GM12878 (cell line): ENCODE measurements around the gene NKG7. TPM values are rescaled to one million over a fixed set of nuclear protein-coding genes. Genes with fewer than 3 reads are reported as not detected.
A peak's percentile ranks its signal among the peaks of the same experiment; 100 is the strongest.

Experiments
- ATAC-seq: fragments of 200-7000 bp; cut with Tn5 transposase; 3 replicates; pipeline ENCODE4 v1.9.1; 2020; ENCODE audit warnings: mild to moderate bottlenecking, moderate library complexity
- BruUV-seq: library from RNA; stranded (reverse); fragments of 400-500 nt; replicated peaks from 2 replicates; lab custom pipeline; 2021; lab: Mats Ljungman, UMichigan
- CTCF ChIA-PET: fragments of 300-600 bp; sonication (Branson Sonifier 250); formaldehyde crosslinking; extraction: SDS; loops from one replicate; lab custom pipeline; 2021; ENCODE audit warnings: inconsistent platforms; lab: Yijun Ruan, JAX
- POLR2A ChIA-PET: fragments of 350-600 bp; formaldehyde crosslinking; extraction: SDS; loops from one replicate; lab custom pipeline; 2021; ENCODE audit warnings: inconsistent platforms; lab: Charles Lee
- RAD21 ChIA-PET: fragments of 300-600 bp; sonication (Branson Sonifier 250); formaldehyde crosslinking; loops from one replicate; lab custom pipeline; 2023; ENCODE audit warnings: antibody characterized with exemption; ENCODE audit not compliant: unreplicated experiment; lab: Charles Lee
- SMC1A ChIA-PET: fragments of 300-600 bp; sonication (Branson Sonifier 250); formaldehyde crosslinking; loops from one replicate; lab custom pipeline; 2023; ENCODE audit not compliant: unreplicated experiment, uncharacterized antibody; lab: Charles Lee
- DNase-seq: peaks from one replicate; pipeline ENCODE4 v3.0.0-alpha.2; 2011; ENCODE audit warnings: low read depth, low spot score
- FAIRE-seq: peaks from 3 replicates; lab custom pipeline; 2011; peaks lifted over from hg19 to GRCh38; lab: Jason Lieb, UNC
- H2AFZ ChIP-seq: 2 replicates; pipeline ENCODE4 v1.6.0; 2011; ENCODE audit warnings: low read depth, low read length, control low read depth; ENCODE audit not compliant: control insufficient read depth
- H3K27ac ChIP-seq: 2 replicates; pipeline ENCODE4 v1.5.1; 2011; ENCODE audit warnings: control low read depth; ENCODE audit not compliant: control insufficient read depth, insufficient read depth
- H3K27me3 ChIP-seq, 2 experiments: replicated peaks in 1 of 2; 2 replicates each; pipeline versions ENCODE4 v1.6.0 to v1.6.1; 2011; ENCODE audit warnings: low read length in 1 of 2; ENCODE audit not compliant: control insufficient read depth in 2 of 2, insufficient read depth in 2 of 2
- H3K36me3 ChIP-seq, 2 experiments: 2 replicates each; pipeline ENCODE4 v1.5.1; 2011; ENCODE audit warnings: low read length in 1 of 2; ENCODE audit not compliant: control insufficient read depth in 2 of 2, insufficient read depth in 2 of 2
- H3K4me1 ChIP-seq: 2 replicates; pipeline ENCODE4 v1.6.1; 2011; ENCODE audit warnings: mild to moderate bottlenecking, low read length, moderate library complexity, mixed read lengths; ENCODE audit not compliant: control insufficient read depth, insufficient read depth
- H3K4me2 ChIP-seq: 2 replicates; pipeline ENCODE4 v1.6.0; 2011; ENCODE audit warnings: control low read depth; ENCODE audit not compliant: control insufficient read depth, insufficient read depth
- H3K4me3 ChIP-seq: fragments of 200-600 bp; sonication (generic); 2 replicates; pipeline ENCODE4 v1.5.1; 2016
- H3K79me2 ChIP-seq: 2 replicates; pipeline ENCODE4 v1.6.0; 2011; ENCODE audit warnings: low read length; ENCODE audit not compliant: control insufficient read depth, insufficient read depth
- H3K9ac ChIP-seq: 2 replicates; pipeline ENCODE4 v1.8.0; 2011; ENCODE audit warnings: low read length, control low read depth, mixed read lengths; ENCODE audit not compliant: control insufficient read depth, insufficient read depth
- H3K9me3 ChIP-seq: replicated peaks from 3 replicates; pipeline ENCODE4 v1.5.1; 2011; ENCODE audit warnings: mild to moderate bottlenecking, low read length; ENCODE audit not compliant: control insufficient read depth, insufficient read depth
- H4K20me1 ChIP-seq: 2 replicates; pipeline ENCODE4 v1.6.0; 2011; ENCODE audit not compliant: control insufficient read depth, insufficient read depth
- BACH1 ChIP-seq: fragments of 450-650 bp; IDR thresholded peaks from 2 replicates; pipeline ENCODE4 v1.6.1; 2017; ENCODE audit warnings: mild to moderate bottlenecking, borderline replicate concordance
- CBFB ChIP-seq: IDR thresholded peaks from 2 replicates; pipeline ENCODE4 v1.6.1; 2016; ENCODE audit warnings: antibody characterized with exemption, low read depth
- DPF2 ChIP-seq: fragments of 450-650 bp; IDR thresholded peaks from 2 replicates; pipeline ENCODE4 v1.6.1; 2017; ENCODE audit warnings: mild to moderate bottlenecking
- FOS ChIP-seq: IDR thresholded peaks from 3 replicates; pipeline ENCODE4 v1.6.1; 2011; ENCODE audit warnings: borderline replicate concordance; ENCODE audit not compliant: insufficient read length; ENCODE audit errors: extremely low read depth
- MYC ChIP-seq: IDR thresholded peaks from 2 replicates; pipeline ENCODE4 v1.6.1; 2011; ENCODE audit warnings: mild to moderate bottlenecking, low read length, moderate library complexity, inconsistent platforms; ENCODE audit not compliant: insufficient read depth, insufficient replicate concordance, insufficient read length, severe bottlenecking
- NBN ChIP-seq: fragments of 450-650 bp; IDR thresholded peaks from 2 replicates; pipeline ENCODE4 v1.6.1; 2016
- NR2F1 ChIP-seq: fragments of 450-650 bp; conservative IDR thresholded peaks from 2 replicates; pipeline ENCODE4 v1.6.1; 2017; ENCODE audit warnings: mild to moderate bottlenecking
- PML ChIP-seq: IDR thresholded peaks from 2 replicates; pipeline ENCODE4 v1.6.1; 2012; ENCODE audit warnings: low read length, inconsistent platforms
- POU2F2 ChIP-seq: IDR thresholded peaks from 3 replicates; pipeline ENCODE4 v1.6.1; 2011; ENCODE audit warnings: low read depth, mild to moderate bottlenecking, low read length, borderline replicate concordance
- SIX5 ChIP-seq: IDR thresholded peaks from 2 replicates; pipeline ENCODE4 v1.6.1; 2011; ENCODE audit warnings: mild to moderate bottlenecking, low read depth, low read length, moderate library complexity; ENCODE audit not compliant: severe bottlenecking
- SKIL ChIP-seq: fragments of 450-650 bp; IDR thresholded peaks from 2 replicates; pipeline ENCODE4 v1.6.1; 2017; ENCODE audit warnings: mild to moderate bottlenecking, low read depth, inconsistent platforms; ENCODE audit not compliant: poor library complexity, severe bottlenecking
- SMAD1 ChIP-seq: fragments of 450-650 bp; IDR thresholded peaks from 2 replicates; pipeline ENCODE4 v1.6.1; 2018; ENCODE audit warnings: mild to moderate bottlenecking, low read depth; ENCODE audit not compliant: partially characterized antibody
- SMARCA5 ChIP-seq: fragments of 450-650 bp; IDR thresholded peaks from 2 replicates; pipeline ENCODE4 v1.6.1; 2017; ENCODE audit warnings: mild to moderate bottlenecking
- SMC3 ChIP-seq: IDR thresholded peaks from 2 replicates; pipeline ENCODE4 v1.6.1; 2011; ENCODE audit warnings: low read length, improper control_type of control experiment, borderline replicate concordance
- SUZ12 ChIP-seq: fragments of 200-600 bp; sonication (generic); IDR thresholded peaks from one replicate; pipeline ENCODE4 v1.6.1; 2018; ENCODE audit warnings: antibody characterized with exemption, mild to moderate bottlenecking; ENCODE audit not compliant: unreplicated experiment
- TAF1 ChIP-seq: IDR thresholded peaks from 2 replicates; pipeline ENCODE4 v1.6.1; 2011; ENCODE audit warnings: mild to moderate bottlenecking, low read depth, low read length, borderline replicate concordance
- TCF12 ChIP-seq: IDR thresholded peaks from 2 replicates; pipeline ENCODE4 v1.6.1; 2011; ENCODE audit warnings: low read depth, mild to moderate bottlenecking, low read length
- USF1 ChIP-seq: IDR thresholded peaks from 2 replicates; pipeline ENCODE4 v1.6.1; 2011; ENCODE audit warnings: borderline replicate concordance, low read depth, mild to moderate bottlenecking, moderate library complexity, mixed read lengths, low read length; ENCODE audit not compliant: insufficient read depth; ENCODE audit errors: extremely low read length
- WRNIP1 ChIP-seq: IDR thresholded peaks from 2 replicates; pipeline ENCODE4 v1.6.1; 2011; ENCODE audit warnings: low read depth, low read length, improper control_type of control experiment, borderline replicate concordance
- ZZZ3 ChIP-seq: IDR thresholded peaks from 2 replicates; pipeline ENCODE4 v1.6.1; 2011; ENCODE audit warnings: low read depth; ENCODE audit not compliant: control insufficient read depth, insufficient read length
- WGBS: methylation state at CpG from one replicate; pipeline ENCODE4 v1.1.6; 2016; ENCODE audit warnings: low lambda C conversion rate; ENCODE audit not compliant: insufficient replicate concordance, insufficient coverage; ENCODE audit errors: missing lambda C conversion rate; 5-methylcytosine and 5-hydroxymethylcytosine counted together
- in situ Hi-C: fragments of 300-500 bp; cut with MboI; formaldehyde crosslinking; loops from 9 replicates; pipeline ENCODE4 v1.14.3; 2018; ENCODE audit warnings: mixed read lengths
- intact Hi-C: fragments of 100-400 bp; cut with micrococcal nuclease; formaldehyde crosslinking; loops from one replicate; pipeline ENCODE4 v1.14.2; 2022; ENCODE audit not compliant: unreplicated experiment
- polyA plus RNA-seq, 11 experiments: library from polyadenylated mRNA; depleted of rRNA in 4 of 11; unstranded in 6 of 11; stranded (reverse) in 5 of 11; fragments of >200 nt; fragmentation: Nextera tagmentation in 4 of 11; fragmentation: Illumina TruSeq in 1 of 11; extraction: Ambion mirVana in 4 of 11; extraction: Trizol in 1 of 11; gene quantifications; 1 replicate in 1 of 11; 2 replicates in 10 of 11; pipeline versions ENCODE4 v1.2.1 to v1.2.3, GENCODE V29; 2011 to 2016; ENCODE audit warnings: inconsistent platforms in 2 of 11, missing spikeins in 2 of 11, low read depth in 1 of 11
- total RNA-seq, 4 experiments: library from RNA; depleted of rRNA in 3 of 4; stranded (reverse); fragments of >200 nt in 3 of 4; fragmentation: Illumina TruSeq in 1 of 4; extraction: Trizol in 1 of 4; gene quantifications; 2 replicates each; pipeline versions ENCODE4 v1.2.1 to v1.2.3, GENCODE V29; 2013 to 2021

NKG7 gene
- total and polyA plus RNA-seq, 10 of the 15 experiments (the other 5 are each of a cell fraction or from before 2014, with no cell fraction given), result 10.0 to 48.7 (median 22.3) TPM

GRCh38 chr19:51339687-51340656, 32.5 kb downstream of the NKG7 start:
- Histone ChIP-seq H3K27me3 (no peaks in the 10 kb centered on the region), H3K36me3 (no peaks in the 10 kb centered on the region), H3K4me2 (peak overlapping the region; percentile 100), H3K9ac (peak overlapping the region; percentile 18; the same call in 1 of the 2 replicates), H3K27ac (peak overlapping the region; percentile 22), H2AFZ (peak overlapping the region; percentile 76), H4K20me1 (no peaks in the 10 kb centered on the region), H3K4me1 (peaks cover 17% of the 10 kb centered on the region), H3K9me3 (no peaks in the 10 kb centered on the region), H3K79me2 (no peaks in the 10 kb centered on the region), H3K4me3 (peak overlapping the region; percentile 60; the same call in 1 of the 2 replicates)
- DNase-seq (peak; percentile 53), FAIRE-seq (peak; percentile 90), ATAC-seq (peak; percentile 89)
- ChIA-PET RAD21 (interaction anchor here (0.6 to 3.2 kb wide), 20 partner anchors 19 to 438 kb away, joined by 3 to 32 read pairs (median 4); partner anchors contain the start of genes ETFB and SIGLEC10), POLR2A (interaction anchor here (1.0 to 2.6 kb wide), 5 partner anchors 26 to 78 kb away, joined by 3 to 13 read pairs (median 11); partner anchors contain the start of genes ETFB and SIGLEC10), SMC1A (interaction anchor here (0.7 to 1.9 kb wide), 8 partner anchors 23 to 102 kb away, joined by 3 to 6 read pairs (median 3); partner anchors contain the start of gene SIGLEC10), CTCF (interaction anchor here (0.6 to 5.1 kb wide), 16 partner anchors 26 to 442 kb away, joined by 3 to 47 read pairs (median 6); partner anchors contain the start of genes ETFB, NKG7 and SIGLEC10)
- intact Hi-C loops (loop anchor here (1.0 to 10.0 kb wide), 4 partner anchors 27 to 315 kb away; partner anchors contain the start of gene ETFB), in situ Hi-C loops (loop anchor here (5.0 kb wide), 2 partner anchors 97 to 322 kb away; no protein-coding TSS in a partner anchor)
- no TSS peak for BruUV-seq
- WGBS, result 4% methylated on average over 76 of the region's 107 CpGs
- TF ChIP-seq MYC (no peak), USF1 (peak; percentile 91), NR2F1 (peak; percentile 86), TAF1 (no peak), SKIL (no peak), FOS (no peak), SIX5 (no peak), SMAD1 (no peak), WRNIP1 (no peak), ZZZ3 (no peak), BACH1 (peak; percentile 78), DPF2 (peak; percentile 81), SMC3 (peak; percentile 22; the same call in 1 of the 2 replicates), PML (no peak), SMARCA5 (0 out of 2 replicates have a peak, but pooled peaks have one; percentile 63), POU2F2 (no peak), SUZ12 (no peak), CBFB (no peak), NBN (no peak), TCF12 (no peak)
